GF-D8 (cell line): Measurements from ENCODE around the gene ANKRD29.
"Not testable (repeated sequence)": the region's sequence is repeated elsewhere in the genome, so short reads cannot be mapped to it uniquely, and the experiment has no call there.

Source experiments
- DNase-seq: peaks from one replicate; lab custom pipeline; 2025; lab: John Stamatoyannopoulos, UW

Gene ANKRD29

GRCh38 chr18:23616258-23616657 is 46.5 kb downstream of the ANKRD29 start:
- no peak for DNase-seq

- no peak for DNase-seq
Observed at GRCh38 chr18:23614891-23615290, 47.8 kb downstream of the ANKRD29 start.

GRCh38 chr18:23614413-23614812 is 48.3 kb downstream of the ANKRD29 start:
- no peak for DNase-seq

- DNase-seq, result not testable (repeated sequence)
Observed at GRCh38 chr18:23613091-23613475, 49.6 kb downstream of the ANKRD29 start.

GRCh38 chr18:23612434-23613090 is 50.1 kb downstream of the ANKRD29 start:
- no peak for DNase-seq

GRCh38 chr18:23609390-23610023 is 53.2 kb downstream of the ANKRD29 start:
- no peak for DNase-seq

GRCh38 chr18:23608211-23608610 is 54.5 kb downstream of the ANKRD29 start:
- no peak for DNase-seq

- DNase-seq, result no peak
Observed at GRCh38 chr18:23605941-23606340, 56.8 kb downstream of the ANKRD29 start.

GRCh38 chr18:23599809-23600208 is 62.9 kb downstream of the ANKRD29 start:
- no peak for DNase-seq

GRCh38 chr18:23596183-23596582 is 66.5 kb downstream of the ANKRD29 start:
- no peak for DNase-seq

- no peak for DNase-seq
Observed at GRCh38 chr18:23595591-23595990, 67.1 kb downstream of the ANKRD29 start.

- DNase-seq, result no peak
Observed at GRCh38 chr18:23593720-23594119, 69.0 kb downstream of the ANKRD29 start.

GRCh38 chr18:23592911-23593310 is 69.8 kb downstream of the ANKRD29 start:
- no peak for DNase-seq

GRCh38 chr18:23591011-23591410 is 71.7 kb downstream of the ANKRD29 start:
- no peak for DNase-seq

GRCh38 chr18:23588836-23589560 is 73.7 kb downstream of the ANKRD29 start:
- no peak for DNase-seq

GRCh38 chr18:23587220-23587642 is 75.5 kb downstream of the ANKRD29 start:
- DNase-seq, result no peak

GRCh38 chr18:23586249-23587196 is 76.2 kb downstream of the ANKRD29 start, which contains the start of gene NPC1:
TSS of gene NPC1 (minus strand) at chr18:23586506. CDS start at chr18:23586343, 163 bp downstream.
- DNase-seq, result peak; percentile 87

GRCh38 chr18:23585897-23586248 is 76.8 kb downstream of the ANKRD29 start:
- DNase-seq, result no peak

GRCh38 chr18:23585007-23585871 is 77.5 kb downstream of the ANKRD29 start:
- DNase-seq, result peak; percentile 53

- DNase-seq, result no peak
Observed at GRCh38 chr18:23584019-23584983, 78.4 kb downstream of the ANKRD29 start.
